ENCODE data around the gene SIAH3.

The SIAH3 gene

GRCh38 chr13:45879666-45880065 lies 28.1 kb upstream of the SIAH3 start (continued):
- no peak for TF ChIP-seq AEBP2 (tag by site-specific recombination; IDR thresholded peaks at IDR 0.05; ENCODE audit: borderline replicate concordance)
- no peak for TF ChIP-seq ZBTB17 (tag by site-specific recombination; IDR thresholded peaks at IDR 0.05)
- no peak for TF ChIP-seq YY1 (tag by site-specific recombination; IDR thresholded peaks at IDR 0.05)
- TF ChIP-seq ZNF548 (tag by site-specific recombination; IDR thresholded peaks at IDR 0.05) = no peak
- no peak for TF ChIP-seq ZNF37A (tag by site-specific recombination; IDR thresholded peaks at IDR 0.05)
- TF ChIP-seq, protein P1, sequence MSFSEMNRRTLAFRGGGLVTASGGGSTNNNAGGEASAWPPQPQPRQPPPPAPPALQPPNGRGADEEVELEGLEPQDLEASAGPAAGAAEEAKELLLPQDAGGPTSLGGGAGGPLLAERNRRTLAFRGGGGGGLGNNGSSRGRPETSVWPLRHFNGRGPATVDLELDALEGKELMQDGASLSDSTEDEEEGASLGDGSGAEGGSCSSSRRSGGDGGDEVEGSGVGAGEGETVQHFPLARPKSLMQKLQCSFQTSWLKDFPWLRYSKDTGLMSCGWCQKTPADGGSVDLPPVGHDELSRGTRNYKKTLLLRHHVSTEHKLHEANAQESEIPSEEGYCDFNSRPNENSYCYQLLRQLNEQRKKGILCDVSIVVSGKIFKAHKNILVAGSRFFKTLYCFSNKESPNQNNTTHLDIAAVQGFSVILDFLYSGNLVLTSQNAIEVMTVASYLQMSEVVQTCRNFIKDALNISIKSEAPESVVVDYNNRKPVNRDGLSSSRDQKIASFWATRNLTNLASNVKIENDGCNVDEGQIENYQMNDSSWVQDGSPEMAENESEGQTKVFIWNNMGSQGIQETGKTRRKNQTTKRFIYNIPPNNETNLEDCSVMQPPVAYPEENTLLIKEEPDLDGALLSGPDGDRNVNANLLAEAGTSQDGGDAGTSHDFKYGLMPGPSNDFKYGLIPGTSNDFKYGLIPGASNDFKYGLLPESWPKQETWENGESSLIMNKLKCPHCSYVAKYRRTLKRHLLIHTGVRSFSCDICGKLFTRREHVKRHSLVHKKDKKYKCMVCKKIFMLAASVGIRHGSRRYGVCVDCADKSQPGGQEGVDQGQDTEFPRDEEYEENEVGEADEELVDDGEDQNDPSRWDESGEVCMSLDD (tag by site-specific recombination; IDR thresholded peaks at IDR 0.05) = no peak
- TF ChIP-seq ZNF677 (tag by site-specific recombination; IDR thresholded peaks at IDR 0.05) = no peak
- TF ChIP-seq ZNF664 (tag by site-specific recombination; IDR thresholded peaks at IDR 0.05) = no peak
- no peak for TF ChIP-seq ZNF24 (tag by site-specific recombination; IDR thresholded peaks at IDR 0.05)

DNA sequence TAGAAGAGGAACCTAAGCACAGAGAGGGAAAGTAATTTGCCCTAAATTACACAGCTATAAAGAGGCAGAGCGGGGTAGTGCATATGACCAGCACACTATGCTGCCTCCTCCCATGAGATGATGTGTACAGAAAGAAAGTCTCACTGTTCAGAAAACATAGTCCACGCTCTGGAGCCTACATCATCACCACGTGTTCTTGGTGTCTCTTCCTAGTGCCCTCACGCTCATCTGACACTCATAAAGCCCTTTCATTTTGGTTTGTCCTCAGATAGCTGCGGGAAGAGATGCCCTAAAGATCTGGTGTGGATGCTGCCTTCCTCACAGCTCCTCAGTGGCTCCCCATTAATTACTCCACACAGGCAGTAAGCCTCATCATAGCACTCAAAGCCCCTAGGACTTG lies 27.4 kb upstream of the SIAH3 start:
- POLR2A ChIA-PET = no interaction called here
- TF ChIP-seq, protein P2, sequence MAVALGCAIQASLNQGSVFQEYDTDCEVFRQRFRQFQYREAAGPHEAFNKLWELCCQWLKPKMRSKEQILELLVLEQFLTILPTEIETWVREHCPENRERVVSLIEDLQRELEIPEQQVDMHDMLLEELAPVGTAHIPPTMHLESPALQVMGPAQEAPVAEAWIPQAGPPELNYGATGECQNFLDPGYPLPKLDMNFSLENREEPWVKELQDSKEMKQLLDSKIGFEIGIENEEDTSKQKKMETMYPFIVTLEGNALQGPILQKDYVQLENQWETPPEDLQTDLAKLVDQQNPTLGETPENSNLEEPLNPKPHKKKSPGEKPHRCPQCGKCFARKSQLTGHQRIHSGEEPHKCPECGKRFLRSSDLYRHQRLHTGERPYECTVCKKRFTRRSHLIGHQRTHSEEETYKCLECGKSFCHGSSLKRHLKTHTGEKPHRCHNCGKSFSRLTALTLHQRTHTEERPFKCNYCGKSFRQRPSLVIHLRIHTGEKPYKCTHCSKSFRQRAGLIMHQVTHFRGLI (tag by site-specific recombination; IDR thresholded peaks at IDR 0.05) = no peak
- TF ChIP-seq IKZF3 (tag by site-specific recombination; IDR thresholded peaks at IDR 0.05) (no peak), HOXA7 (CRISPR knock-in tag; IDR thresholded peaks at IDR 0.05; ENCODE audit: borderline replicate concordance) (no peak), ZNF169 (tag by site-specific recombination; IDR thresholded peaks at IDR 0.05) (no peak), ZNF768 (tag by site-specific recombination; IDR thresholded peaks at IDR 0.05) (no peak), ZSCAN5A (tag by site-specific recombination; IDR thresholded peaks at IDR 0.05) (no peak), ZNF354C (tag by site-specific recombination; IDR thresholded peaks at IDR 0.05; ENCODE audit: borderline replicate concordance, low read depth) (no peak)
- TF ChIP-seq, protein P3, sequence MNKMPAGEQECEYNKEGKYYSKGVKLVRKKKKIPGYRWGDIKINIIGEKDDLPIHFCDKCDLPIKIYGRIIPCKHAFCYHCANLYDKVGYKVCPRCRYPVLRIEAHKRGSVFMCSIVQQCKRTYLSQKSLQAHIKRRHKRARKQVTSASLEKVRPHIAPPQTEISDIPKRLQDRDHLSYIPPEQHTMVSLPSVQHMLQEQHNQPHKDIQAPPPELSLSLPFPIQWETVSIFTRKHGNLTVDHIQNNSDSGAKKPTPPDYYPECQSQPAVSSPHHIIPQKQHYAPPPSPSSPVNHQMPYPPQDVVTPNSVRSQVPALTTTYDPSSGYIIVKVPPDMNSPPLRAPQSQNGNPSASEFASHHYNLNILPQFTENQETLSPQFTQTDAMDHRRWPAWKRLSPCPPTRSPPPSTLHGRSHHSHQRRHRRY (tag by site-specific recombination; IDR thresholded peaks at IDR 0.05) = no peak
- no peaks in the 10 kb centered on the region for H3K4me1 ChIP-seq (ENCODE audit: control insufficient read depth, insufficient read depth, low read length)
- H3K9me3 ChIP-seq (ENCODE audit: control insufficient read depth, insufficient read depth, low read depth, low read length) = no peaks in the 10 kb centered on the region
- CTCF ChIA-PET = interaction anchor here (0.7 to 1.6 kb wide), 2 partner anchors 72 to 73 kb away, joined by 3 to 4 read pairs; no protein-coding TSS in a partner anchor
- H3K4me3 ChIP-seq (ENCODE audit: low read depth, low read length) = no peak overlapping the region
- no peaks in the 10 kb centered on the region for H3K36me3 ChIP-seq (ENCODE audit: control insufficient read depth in 2 of 2, insufficient read depth in 1 of 2, low read length in 2 of 2)
- no peak overlapping the region for H3K27ac ChIP-seq (ENCODE audit: extremely low read depth, low read depth, low read length)
